Activated CD4-positive, alpha-beta T cell treated with anti-CD3 and anti-CD28 coated beads, Interleukin-2, amount 50 U/mL, for 4 hours (primary cell): ENCODE measurements around the gene RXRB.
"Not testable (repeated sequence)": the region's sequence is repeated elsewhere in the genome, so short reads cannot be mapped to it uniquely, and the experiment has no call there.

Experiments used
- DNase-seq, 2 experiments: peaks; one replicate each; pipeline ENCODE4 v3.0.0-alpha.2; 2020

RXRB gene

GRCh38 chr6:33160728-33161344 lies 39.6 kb downstream of the RXRB start:
- no peak for DNase-seq

- DNase-seq, result no peak
Measured at GRCh38 chr6:33160096-33160495, 40.4 kb downstream of the RXRB start.

GRCh38 chr6:33156964-33157363 lies 43.5 kb downstream of the RXRB start:
- DNase-seq, result no peak

- DNase-seq, result no peak
Measured at GRCh38 chr6:33156561-33156960, 43.9 kb downstream of the RXRB start.

- DNase-seq, result no peak
Measured at GRCh38 chr6:33154349-33154748, 46.1 kb downstream of the RXRB start.

GRCh38 chr6:33151050-33151449 lies 49.4 kb downstream of the RXRB start:
- DNase-seq, result no peak

- DNase-seq, result not testable (repeated sequence)
Measured at GRCh38 chr6:33150560-33150959, 49.9 kb downstream of the RXRB start.

GRCh38 chr6:33147807-33148666 lies 52.4 kb downstream of the RXRB start:
- no peak for DNase-seq

GRCh38 chr6:33144373-33144772 lies 56.1 kb downstream of the RXRB start:
- DNase-seq, result no peak
